COR-L47 (cell line): ENCODE data around the gene RFTN1.

Experiments used
- DNase-seq: peaks from one replicate; lab custom pipeline; 2025; lab: John Stamatoyannopoulos, UW

Gene RFTN1

GRCh38 chr3:16528106-16528505 lies 14.6 kb upstream of the RFTN1 start:
- no peak for DNase-seq

GRCh38 chr3:16524196-16524595 lies 10.7 kb upstream of the RFTN1 start:
- no peak for DNase-seq

GRCh38 chr3:16523778-16524177 lies 10.3 kb upstream of the RFTN1 start:
- DNase-seq = no peak

- DNase-seq = no peak
Observed at GRCh38 chr3:16522834-16523233, 9.3 kb upstream of the RFTN1 start.

GRCh38 chr3:16520970-16521881 lies 7.7 kb upstream of the RFTN1 start:
- no peak for DNase-seq

GRCh38 chr3:16520241-16520969 lies 6.9 kb upstream of the RFTN1 start:
- no peak for DNase-seq

GRCh38 chr3:16516695-16517481 lies 3.4 kb upstream of the RFTN1 start:
- DNase-seq = peak; percentile 43

GRCh38 chr3:16515885-16516420 lies 2.5 kb upstream of the RFTN1 start:
- DNase-seq = no peak

- no peak for DNase-seq
Observed at GRCh38 chr3:16514755-16515353, 1.4 kb upstream of the RFTN1 start.

GRCh38 chr3:16514021-16514700 lies 662 bp upstream of the RFTN1 start:
- DNase-seq = no peak

- no peak for DNase-seq
Observed at GRCh38 chr3:16512435-16513140, 911 bp downstream of the RFTN1 start.

GRCh38 chr3:16511681-16512434 lies 1.6 kb downstream of the RFTN1 start:
- DNase-seq = no peak

GRCh38 chr3:16510620-16511319 lies 2.7 kb downstream of the RFTN1 start:
- no peak for DNase-seq

- DNase-seq = no peak
Observed at GRCh38 chr3:16509721-16510619, 3.5 kb downstream of the RFTN1 start.

GRCh38 chr3:16508591-16508995 lies 4.9 kb downstream of the RFTN1 start:
- no peak for DNase-seq

- DNase-seq = no peak
Observed at GRCh38 chr3:16508243-16508578, 5.3 kb downstream of the RFTN1 start.

- DNase-seq = no peak
Observed at GRCh38 chr3:16507578-16508242, 5.8 kb downstream of the RFTN1 start.
